Upper lobe of left lung (tissue), 6 donors: ENCODE measurements around the gene HELZ2. TPM values are rescaled to one million over a fixed set of nuclear protein-coding genes. Genes with fewer than 3 reads are reported as not detected.
A peak's percentile ranks its signal among the peaks of the same experiment; 100 is the strongest.

Experiments
- ATAC-seq, 2 donors: fragments of 200-7000 bp; cut with Tn5 transposase; one replicate each; pipeline ENCODE4 v1.9.1; 2022; ENCODE audit warnings: mild to moderate bottlenecking in 2 of 2, moderate library complexity in 2 of 2; ENCODE audit not compliant: low FRiP score in 2 of 2
- DNase-seq, 2 donors: peaks; one replicate each; pipeline ENCODE4 v3.0.0-alpha.2; 2019 to 2020
- H3K27ac ChIP-seq, 4 donors: fragments of 200-600 bp; sonication (generic); one replicate each; pipeline ENCODE4 v1.5.1; 2016 to 2019
- H3K27me3 ChIP-seq, 4 donors: fragments of 200-600 bp; sonication (generic); one replicate each; pipeline ENCODE4 v1.5.1; 2017 to 2019
- H3K36me3 ChIP-seq, 4 donors: fragments of 200-600 bp; sonication (generic); one replicate each; pipeline ENCODE4 v1.5.1; 2016 to 2019
- H3K4me1 ChIP-seq, 4 donors: fragments of 200-600 bp; sonication (generic); one replicate each; pipeline ENCODE4 v1.5.1; 2018 to 2019
- H3K4me3 ChIP-seq, 4 donors: fragments of 200-600 bp; sonication (generic); one replicate each; pipeline ENCODE4 v1.5.1; 2017 to 2019; ENCODE audit warnings: mild to moderate bottlenecking in 2 of 4, moderate library complexity in 1 of 4
- H3K9me3 ChIP-seq, 4 donors: fragments of 200-600 bp; sonication (generic); one replicate each; pipeline ENCODE4 v1.5.1; 2018 to 2019
- EP300 ChIP-seq, 4 donors: sonication (generic); formaldehyde crosslinking; IDR thresholded peaks; one replicate each; pipeline ENCODE4 v1.5.1; 2017; ENCODE audit warnings: antibody characterized with exemption in 4 of 4, control low read depth in 2 of 4
- POLR2A ChIP-seq, 4 donors: fragments of 450-650 bp; IDR thresholded peaks; one replicate each; pipeline ENCODE4 v1.5.1; 2016 to 2017; ENCODE audit warnings: antibody characterized with exemption in 4 of 4, mild to moderate bottlenecking in 2 of 4
- POLR2AphosphoS5 ChIP-seq, 2 donors: sonication (generic); formaldehyde crosslinking; IDR thresholded peaks; one replicate each; pipeline ENCODE4 v1.5.1; 2017; ENCODE audit warnings: antibody characterized with exemption in 2 of 2
- WGBS, 2 donors: methylation state at CpG; one replicate each; pipeline ENCODE4 v1.1.5; 2017 to 2018; 5-methylcytosine and 5-hydroxymethylcytosine counted together
- total RNA-seq, 6 donors: library from RNA; depleted of rRNA in 4 of 6; stranded (reverse); fragments of >200 nt in 4 of 6; gene quantifications; one replicate each; pipeline versions ENCODE4 v1.1.0 to v1.2.1, GENCODE V29; 2016 to 2021
- TF ChIP-seq, protein P1 (sequence below), 6 experiments: fragments of 450-650 bp in 4 of 6; fragments of 200-600 bp in 2 of 6; sonication (generic) in 2 of 6; IDR thresholded peaks; one replicate each; pipeline ENCODE4 v1.5.1; 2016 to 2019; ENCODE audit warnings: antibody characterized with exemption in 6 of 6
- donor health status: DM: no; HTN: no; CAD: no; lungs with moderate emphysema.
- donor health status: DM: no; HTN: yes; CAD: no; lungs with severe emphysema.

The HELZ2 gene
- total RNA-seq, 6 donors from 2014 or later, result 40.1 to 102 (median 56.6) TPM

DNA sequence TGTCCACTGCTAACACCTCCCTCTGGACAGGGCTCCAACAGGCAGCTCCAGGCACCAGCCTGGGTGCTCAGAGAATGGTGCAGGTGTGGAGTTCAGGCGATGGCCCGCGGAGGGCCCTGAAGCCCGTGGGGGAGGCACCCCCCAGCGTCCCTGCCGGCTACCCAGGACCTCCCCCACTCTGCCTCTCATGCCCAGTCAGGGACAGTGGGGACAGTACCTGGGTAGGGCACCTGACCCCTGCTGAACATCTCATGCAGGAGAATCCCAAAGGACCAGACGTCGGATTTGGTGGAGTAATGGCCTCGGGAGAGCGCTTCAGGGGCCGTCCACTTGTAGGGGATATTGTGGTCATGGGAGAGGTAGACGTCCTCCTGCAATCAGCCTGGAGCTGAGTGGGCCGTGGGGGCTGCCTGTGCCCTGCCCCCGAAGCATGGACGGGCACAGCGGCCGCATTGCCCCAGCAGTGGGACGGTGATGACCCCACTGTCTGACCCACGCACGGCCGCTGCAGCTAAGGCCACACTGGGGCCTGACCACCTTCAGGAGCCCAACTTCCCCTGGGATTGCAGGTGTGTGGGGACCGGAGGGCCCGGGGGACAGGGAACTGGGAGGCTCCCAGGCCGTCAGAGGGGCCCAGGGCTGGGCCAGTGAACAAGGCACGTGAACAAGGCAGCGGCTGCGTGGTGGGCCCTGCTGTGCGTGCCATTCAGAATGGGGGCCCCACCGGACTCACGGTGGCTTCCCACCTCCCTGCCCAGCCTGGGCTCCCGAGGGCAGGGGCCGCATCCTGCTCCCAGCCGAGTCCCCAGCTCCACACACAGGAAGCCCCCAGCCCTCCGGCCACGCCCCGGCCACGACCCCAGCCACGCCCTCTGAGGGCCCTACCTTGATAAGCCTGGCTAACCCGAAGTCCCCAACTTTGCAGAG lies 43.9 kb downstream of the HELZ2 start:
- ATAC-seq, result no peak

DNA sequence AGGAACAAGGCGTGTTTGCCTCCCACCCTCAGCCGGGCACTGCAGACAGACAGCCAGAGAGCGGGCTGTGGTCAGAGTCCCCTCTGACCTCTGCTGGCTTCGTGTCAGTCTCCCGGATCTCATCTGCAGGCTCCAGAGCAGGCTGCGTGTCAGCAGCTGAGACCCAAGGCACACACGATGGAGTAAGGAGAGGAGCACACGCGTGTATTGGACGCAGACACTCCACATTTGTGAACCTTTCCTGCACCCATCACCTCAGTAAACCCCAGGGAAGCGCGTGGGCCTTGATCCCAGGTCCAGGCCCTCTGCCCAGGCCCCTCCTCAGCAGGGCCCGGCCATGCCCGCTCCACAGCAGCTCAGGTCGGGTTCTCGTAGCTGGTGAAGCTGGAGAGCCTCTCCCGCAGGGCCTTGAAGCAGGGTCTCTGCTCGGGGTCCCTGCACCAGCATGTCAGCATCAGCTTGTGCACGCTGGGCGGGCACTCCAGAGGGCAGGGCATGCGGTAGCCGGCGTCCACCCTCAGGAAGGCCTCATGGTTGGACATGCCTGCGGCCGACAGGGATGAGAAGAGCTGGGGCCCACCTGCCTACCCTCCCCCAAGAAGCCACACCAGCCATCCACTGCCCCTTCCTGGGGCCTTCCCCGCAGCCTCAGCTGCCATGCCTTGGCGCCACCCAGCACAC lies 44.7 kb downstream of the HELZ2 start:
- peaks cover 0 to 6% (median 3%) of the 10 kb centered on the region in 4 donors for H3K4me1 ChIP-seq
- H3K27ac ChIP-seq, result no peak overlapping the region
- ATAC-seq, result no peak
- no peaks in the 10 kb centered on the region for H3K36me3 ChIP-seq
- no peaks in the 10 kb centered on the region for H3K9me3 ChIP-seq
- TF ChIP-seq EP300 (IDR thresholded peaks at IDR 0.05), result no peak
- TF ChIP-seq POLR2A (IDR thresholded peaks at IDR 0.05), result no peak
- no peak for TF ChIP-seq POLR2AphosphoS5 (IDR thresholded peaks at IDR 0.05)
- TF ChIP-seq, protein P1, sequence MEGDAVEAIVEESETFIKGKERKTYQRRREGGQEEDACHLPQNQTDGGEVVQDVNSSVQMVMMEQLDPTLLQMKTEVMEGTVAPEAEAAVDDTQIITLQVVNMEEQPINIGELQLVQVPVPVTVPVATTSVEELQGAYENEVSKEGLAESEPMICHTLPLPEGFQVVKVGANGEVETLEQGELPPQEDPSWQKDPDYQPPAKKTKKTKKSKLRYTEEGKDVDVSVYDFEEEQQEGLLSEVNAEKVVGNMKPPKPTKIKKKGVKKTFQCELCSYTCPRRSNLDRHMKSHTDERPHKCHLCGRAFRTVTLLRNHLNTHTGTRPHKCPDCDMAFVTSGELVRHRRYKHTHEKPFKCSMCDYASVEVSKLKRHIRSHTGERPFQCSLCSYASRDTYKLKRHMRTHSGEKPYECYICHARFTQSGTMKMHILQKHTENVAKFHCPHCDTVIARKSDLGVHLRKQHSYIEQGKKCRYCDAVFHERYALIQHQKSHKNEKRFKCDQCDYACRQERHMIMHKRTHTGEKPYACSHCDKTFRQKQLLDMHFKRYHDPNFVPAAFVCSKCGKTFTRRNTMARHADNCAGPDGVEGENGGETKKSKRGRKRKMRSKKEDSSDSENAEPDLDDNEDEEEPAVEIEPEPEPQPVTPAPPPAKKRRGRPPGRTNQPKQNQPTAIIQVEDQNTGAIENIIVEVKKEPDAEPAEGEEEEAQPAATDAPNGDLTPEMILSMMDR (IDR thresholded peaks at IDR 0.05), result no peak
- 71 to 79% methylated on average over 14 to 27 of the region's 27 CpGs for WGBS, 2 donors
- H3K27me3 ChIP-seq, result no peaks in the 10 kb centered on the region
- no peak overlapping the region for H3K4me3 ChIP-seq
- DNase-seq, result peak in 1 of 2 donors; percentile 72

More for the DNA sequence above, 43.9 kb downstream of the HELZ2 start:
- Histone ChIP-seq H3K4me1 (peaks cover 0 to 13% (median 7%) of the 10 kb centered on the region in 4 donors), H3K27me3 (no peaks in the 10 kb centered on the region), H3K27ac (no peak overlapping the region), H3K36me3 (no peaks in the 10 kb centered on the region), H3K4me3 (no peak overlapping the region), H3K9me3 (no peaks in the 10 kb centered on the region)
- peak; percentile 18 to 83 for DNase-seq
- TF ChIP-seq EP300 (IDR thresholded peaks at IDR 0.05), result no peak
- TF ChIP-seq, protein P1 (IDR thresholded peaks at IDR 0.05), result no peak
- 71 to 85% methylated on average over 18 to 30 of the region's 39 CpGs for WGBS, 2 donors

DNA sequence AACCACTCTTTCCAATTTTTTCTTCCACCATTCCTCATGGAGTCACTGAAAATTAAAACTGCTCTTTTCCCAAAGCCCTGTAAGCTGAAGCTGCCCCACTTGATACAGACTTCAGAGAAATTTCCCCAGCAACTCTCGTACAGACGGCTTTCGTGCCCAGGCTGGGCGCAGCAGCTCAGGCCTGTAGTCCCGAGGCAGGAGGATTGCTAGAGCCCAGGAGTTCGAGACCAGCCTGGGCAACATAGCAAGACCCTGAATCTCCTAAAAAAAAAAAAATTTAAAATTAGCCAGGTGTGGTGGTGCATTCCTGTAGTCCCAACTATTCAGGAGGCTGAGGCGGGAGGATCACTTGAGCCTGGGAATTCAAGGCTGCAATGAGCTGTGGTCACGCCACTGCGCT lies 46.9 kb downstream of the HELZ2 start:
- Histone ChIP-seq H3K4me1 (peaks cover 0 to 12% (median 8%) of the 10 kb centered on the region in 4 donors), H3K4me3 (no peak overlapping the region), H3K36me3 (peaks cover 0 to 6% (median 1%) of the 10 kb centered on the region in 4 donors), H3K27ac (no peak overlapping the region), H3K27me3 (no peaks in the 10 kb centered on the region), H3K9me3 (no peaks in the 10 kb centered on the region)
- WGBS, 2 donors, result 89 to 91% methylated on average over 9 of the region's 9 CpGs
- ATAC-seq (no peak), DNase-seq (no peak)
- no peak for TF ChIP-seq EP300 (IDR thresholded peaks at IDR 0.05)
- TF ChIP-seq POLR2AphosphoS5 (IDR thresholded peaks at IDR 0.05), result no peak
- TF ChIP-seq, protein P1 (IDR thresholded peaks at IDR 0.05), result no peak
- TF ChIP-seq POLR2A (IDR thresholded peaks at IDR 0.05), result no peak

DNA sequence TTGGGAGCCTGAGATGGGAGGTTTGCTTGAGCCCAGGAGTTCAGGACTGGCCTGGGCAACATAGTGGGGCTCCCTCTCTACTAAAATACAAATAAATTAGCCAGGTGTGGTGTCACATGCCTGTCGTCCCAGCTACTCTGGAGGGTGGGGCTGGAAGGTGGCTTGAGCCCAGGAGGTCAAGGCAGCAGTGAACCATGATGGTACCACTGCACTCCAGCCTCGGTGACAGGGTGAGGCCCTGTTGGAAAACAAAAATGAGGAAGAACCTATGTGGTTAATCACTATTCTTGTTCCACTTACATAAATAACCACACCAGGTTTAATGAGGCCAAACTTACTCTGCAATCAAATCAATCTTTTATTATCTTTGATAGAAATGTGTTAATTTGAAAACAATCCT lies 48.1 kb downstream of the HELZ2 start:
- peaks cover 0 to 7% (median 5%) of the 10 kb centered on the region in 4 donors for H3K36me3 ChIP-seq
- ATAC-seq, result no peak
- no peaks in the 10 kb centered on the region for H3K27me3 ChIP-seq
- H3K27ac ChIP-seq, result no peak overlapping the region
- no peak for TF ChIP-seq POLR2AphosphoS5 (IDR thresholded peaks at IDR 0.05)
- TF ChIP-seq, protein P1 (IDR thresholded peaks at IDR 0.05), result no peak
- no peak for TF ChIP-seq POLR2A (IDR thresholded peaks at IDR 0.05)
- TF ChIP-seq EP300 (IDR thresholded peaks at IDR 0.05), result no peak
- no peaks in the 10 kb centered on the region for H3K9me3 ChIP-seq
- H3K4me3 ChIP-seq, result no peak overlapping the region
- 23 to 38% methylated on average over 2 of the region's 2 CpGs for WGBS, 2 donors
- no peak for DNase-seq
- H3K4me1 ChIP-seq, result peaks cover 8 to 25% (median 18%) of the 10 kb centered on the region in 4 donors
